Stimulated activated CD4-positive, alpha-beta T cell treated with anti-CD3 and anti-CD28 coated beads, Interleukin-4, amount 100 ng/mL, for 1 hour (primary cell): ENCODE measurements around the gene PKLR.
"Not testable (repeated sequence)": the region's sequence is repeated elsewhere in the genome, so short reads cannot be mapped to it uniquely, and the experiment has no call there.

Experiments
- DNase-seq: peaks from one replicate; pipeline ENCODE4 v3.0.0-alpha.2; 2020

PKLR gene

DNA sequence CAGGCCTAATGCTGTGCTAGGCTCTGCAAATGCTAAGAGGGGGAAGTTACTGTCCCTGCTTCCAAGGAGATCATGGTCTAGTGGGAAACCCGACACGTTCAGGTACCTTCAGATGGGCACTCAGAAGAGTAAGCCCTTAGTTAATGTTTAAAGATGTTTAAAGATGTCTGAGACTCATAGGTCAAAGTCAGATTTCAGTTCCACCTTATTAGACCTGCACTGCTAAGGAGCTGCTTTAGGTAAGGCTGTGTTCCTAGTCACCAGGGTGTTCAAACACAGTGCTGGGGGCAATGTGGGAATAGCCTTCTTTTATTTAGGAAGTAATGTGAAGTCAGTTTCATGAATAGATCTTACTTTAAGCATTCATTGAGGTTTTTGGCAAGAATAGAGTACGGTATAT lies 15.7 kb upstream of the PKLR start:
- no peak for DNase-seq

DNA sequence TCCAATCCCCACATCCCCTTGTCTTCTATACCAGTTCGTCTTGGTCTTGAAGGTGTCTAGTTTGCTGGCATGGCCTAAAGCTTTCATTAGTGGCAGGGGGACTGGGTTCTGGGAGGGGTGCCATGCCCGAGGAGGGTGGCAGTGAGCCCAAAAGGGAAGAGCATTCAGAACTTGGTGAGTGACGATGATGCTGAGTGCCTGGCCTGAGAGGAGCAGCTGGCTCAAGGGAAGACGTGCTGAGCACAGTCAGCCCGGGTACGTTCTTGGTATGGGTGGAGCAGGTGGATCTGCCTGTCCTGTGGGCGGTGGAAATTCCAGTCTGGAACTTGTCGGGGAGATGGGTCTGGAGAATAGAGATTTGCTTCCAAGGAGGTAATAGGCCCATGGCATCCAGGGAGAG lies 12.0 kb upstream of the PKLR start:
- DNase-seq: no peak

DNA sequence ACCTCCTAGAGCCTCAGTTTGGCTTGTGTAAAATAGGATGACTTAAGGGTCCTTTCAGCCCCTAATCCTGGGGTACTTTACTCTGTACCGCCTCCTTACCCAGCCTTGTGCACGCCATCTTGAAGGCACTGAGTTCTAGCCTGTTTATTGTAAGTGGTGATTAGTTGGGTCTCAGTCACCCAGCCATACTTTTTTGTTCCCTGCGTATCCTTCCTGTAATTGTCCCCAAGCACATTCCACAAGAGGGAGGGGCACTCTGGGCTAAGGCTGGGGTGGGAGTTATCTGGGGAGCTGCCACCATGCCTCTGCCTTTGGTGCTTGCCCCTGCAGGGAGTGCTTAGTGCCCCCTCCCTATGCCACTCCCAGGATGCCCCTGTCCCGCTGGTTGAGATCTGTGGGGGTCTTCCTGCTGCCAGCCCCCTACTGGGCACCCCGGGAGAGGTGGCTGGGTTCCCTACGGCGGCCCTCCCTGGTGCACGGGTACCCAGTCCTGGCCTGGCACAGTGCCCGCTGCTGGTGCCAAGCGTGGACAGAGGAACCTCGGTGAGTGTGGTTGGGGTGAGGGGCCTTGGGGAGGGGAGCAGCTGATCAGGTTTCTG lies 8.3 kb upstream of the PKLR start:
- no peak for DNase-seq

DNA sequence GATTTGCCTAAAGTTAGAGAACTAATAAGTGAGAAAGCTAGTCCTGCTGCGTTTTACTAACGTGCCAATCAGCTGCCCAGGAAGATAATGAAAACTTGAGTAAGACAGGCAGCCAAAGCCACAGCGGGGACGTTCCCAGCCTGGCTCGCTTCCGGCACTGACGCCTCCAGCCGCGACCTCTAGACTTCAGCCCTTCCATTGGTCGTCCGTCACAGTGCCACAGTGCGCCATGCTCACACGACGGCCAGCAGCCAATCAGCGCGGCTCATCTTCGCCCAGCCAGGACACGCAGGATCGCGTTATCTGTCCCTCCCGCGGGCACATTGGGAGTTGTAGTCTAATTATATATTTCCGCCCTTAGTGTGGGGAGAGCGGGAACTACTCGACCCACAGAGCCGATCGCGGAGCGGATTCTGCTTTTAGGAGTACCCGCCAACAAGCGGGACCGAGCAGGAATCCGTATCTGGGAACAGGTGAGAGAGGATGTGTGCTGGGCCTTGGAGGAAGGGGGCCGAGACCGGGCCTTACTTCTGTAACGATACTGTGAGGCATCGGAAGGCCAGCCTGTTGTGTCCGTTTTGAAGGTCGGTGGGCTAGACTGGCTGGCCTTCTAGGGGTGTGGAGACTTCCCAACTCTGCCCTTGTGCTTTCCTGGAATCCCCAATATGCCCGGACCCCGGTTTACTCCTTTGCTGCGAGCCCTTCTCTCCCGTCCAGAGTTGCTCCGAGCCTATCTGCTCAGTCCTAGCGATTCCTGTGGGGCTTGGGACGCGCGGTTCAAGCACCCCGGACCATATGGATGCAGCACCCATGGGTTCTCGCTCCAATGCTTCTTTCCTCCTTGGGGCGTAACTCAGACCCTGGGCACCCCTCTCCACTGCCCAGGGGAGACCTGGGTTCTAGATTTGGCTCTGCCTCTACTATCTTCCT lies 7.5 kb upstream of the PKLR start, which contains the start of gene FDPS:
Gene FDPS (plus strand): TSS at position 374 of the 930 bp plus-strand sequence. CDS start 924 bp downstream, outside the sequence.
- DNase-seq: peak; percentile 95

DNA sequence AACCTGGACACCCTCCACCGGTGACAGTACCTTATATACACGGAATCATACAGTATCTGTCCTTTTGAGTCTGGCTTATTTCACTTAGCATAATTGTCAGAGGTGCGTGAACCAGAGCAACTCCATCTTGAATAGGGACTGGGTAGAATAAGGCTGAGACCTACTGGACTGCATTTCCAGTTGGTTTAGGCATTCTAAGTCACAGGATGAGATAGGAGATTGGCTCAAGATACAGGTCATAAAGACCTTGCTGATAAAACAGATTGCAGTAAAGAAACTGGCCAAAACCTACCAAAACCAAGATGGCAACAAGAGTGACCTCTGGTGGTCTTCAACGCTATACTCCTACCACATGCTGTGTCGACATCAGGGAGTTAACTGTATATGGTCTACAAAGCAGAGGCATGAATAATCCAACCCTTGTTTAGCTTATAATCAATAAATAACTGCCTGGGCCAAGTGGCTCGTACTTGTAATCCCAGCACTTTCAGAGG lies 6.1 kb upstream of the PKLR start:
- DNase-seq: no peak

DNA sequence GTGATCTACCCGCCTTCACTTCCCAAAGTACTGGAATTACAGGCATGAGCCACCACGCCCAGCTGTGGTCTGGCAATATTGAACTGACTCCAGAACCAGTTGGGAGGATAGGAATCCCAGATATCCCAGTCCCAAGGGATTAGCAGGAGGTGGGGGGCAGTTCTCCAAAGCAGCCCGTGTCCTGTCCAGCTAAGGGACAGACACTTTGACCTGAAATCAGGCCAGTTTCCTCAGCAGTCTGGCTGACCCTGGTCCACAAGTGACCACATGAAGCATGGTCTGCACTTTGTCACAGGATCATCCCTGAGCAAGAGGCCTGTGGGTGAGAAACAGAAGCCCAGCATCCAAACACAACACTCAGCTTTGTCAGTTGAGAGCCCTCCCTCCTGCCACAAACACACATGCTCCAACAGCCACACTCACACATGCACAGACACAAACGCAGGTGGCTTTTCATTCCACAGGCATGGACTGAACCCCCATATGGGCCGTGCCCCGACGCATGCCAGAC lies 4.7 kb upstream of the PKLR start:
- no peak for DNase-seq

DNA sequence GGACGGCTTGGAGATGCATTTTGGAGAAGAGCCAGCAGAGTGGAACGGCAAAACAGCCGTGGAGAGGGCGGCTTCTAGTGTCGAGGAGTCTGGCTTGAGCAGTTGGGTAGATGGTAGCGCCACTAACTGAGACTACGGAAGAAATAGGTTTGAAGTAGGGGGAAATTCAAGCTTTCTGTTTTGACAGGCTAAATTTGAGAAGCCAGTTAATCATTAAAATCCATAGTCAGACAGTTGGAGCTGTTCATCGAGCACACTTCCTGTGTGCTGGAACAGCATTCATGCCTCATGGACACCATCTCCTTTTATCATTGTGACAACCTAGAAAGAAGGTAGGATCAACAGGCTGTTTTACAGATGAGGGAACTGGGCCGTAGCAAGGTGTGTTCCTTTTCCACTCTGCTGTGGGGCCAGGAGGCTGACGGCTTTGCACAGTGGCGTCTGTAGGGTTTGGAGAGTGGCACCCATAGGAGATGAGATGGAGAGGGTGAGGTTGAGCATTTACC lies 3.4 kb upstream of the PKLR start:
- no peak for DNase-seq

DNA sequence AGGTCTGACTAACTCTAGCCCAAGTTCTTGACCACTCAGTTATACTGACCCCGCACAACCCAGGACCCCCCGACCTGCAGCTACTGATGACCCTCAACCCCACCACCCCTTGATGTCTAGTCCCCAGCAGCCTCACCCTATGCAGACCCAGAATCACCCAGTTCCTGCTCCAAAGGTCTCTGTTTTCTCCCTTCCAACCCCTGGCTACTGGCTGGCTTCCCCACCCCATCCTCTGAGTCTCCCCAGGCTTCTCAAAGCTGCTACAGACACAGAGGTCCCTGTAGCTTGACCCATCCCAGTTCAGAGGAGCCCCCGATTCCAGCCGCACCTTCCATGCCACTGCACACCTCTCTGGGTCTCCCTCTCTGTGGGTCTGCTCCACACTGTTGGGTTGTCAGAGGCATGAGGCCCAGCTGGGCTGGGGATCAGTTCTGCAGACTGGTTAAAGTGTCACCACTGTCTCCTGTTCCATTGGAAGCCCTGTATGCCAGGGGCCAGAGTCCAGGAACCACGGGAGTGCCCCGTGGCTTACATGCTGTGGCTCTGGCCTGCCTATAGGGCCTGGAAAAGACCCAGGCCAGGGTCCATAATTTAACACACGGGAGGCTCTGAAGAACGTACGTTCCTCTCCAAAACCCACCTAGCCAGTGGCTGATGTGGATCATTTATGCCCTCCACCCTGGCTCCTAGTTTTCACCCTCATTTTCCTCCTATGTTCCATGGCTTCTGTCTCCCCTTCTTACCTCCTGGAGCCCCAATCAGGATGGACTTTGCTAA lies 497 bp downstream of the PKLR start:
- no peak for DNase-seq

DNA sequence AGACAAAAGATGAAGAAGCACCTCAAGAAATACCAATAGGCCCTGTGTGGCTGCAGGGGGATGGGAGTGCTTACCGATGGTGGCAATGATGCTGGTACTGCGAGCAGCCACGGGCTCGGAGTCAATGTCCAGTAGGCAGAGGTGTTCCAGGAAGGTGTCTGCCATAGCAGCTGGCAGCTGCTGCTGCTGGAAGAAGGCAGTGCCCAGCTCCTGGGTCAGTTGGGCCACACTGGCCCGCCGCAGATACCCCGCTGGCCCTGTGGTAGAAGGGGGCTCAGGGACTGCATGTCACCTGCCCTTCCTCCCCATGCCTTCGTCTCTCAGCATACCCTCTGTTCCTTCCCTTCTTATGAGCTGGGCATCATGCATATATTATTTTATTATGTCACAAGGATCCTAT lies 1.2 kb downstream of the PKLR start:
- DNase-seq: no peak

DNA sequence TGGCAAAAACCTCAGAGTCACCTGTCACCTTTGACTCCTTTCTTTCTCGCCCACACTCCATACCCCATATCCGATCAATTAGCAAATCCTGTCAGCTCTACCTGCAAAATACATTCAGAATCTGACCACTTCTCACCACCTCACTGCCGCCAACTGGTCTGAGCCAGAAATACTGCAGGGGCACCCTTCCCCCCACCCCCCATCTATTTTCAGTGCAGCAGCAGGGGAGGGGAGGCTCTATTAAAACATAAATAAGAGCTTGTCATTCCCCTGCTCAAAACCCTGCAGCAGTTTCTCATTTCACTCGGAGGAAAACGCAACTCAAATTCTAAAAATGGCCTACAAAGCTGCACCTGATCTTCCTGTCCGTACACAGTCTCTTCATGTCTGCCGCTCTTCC lies 3.9 kb downstream of the PKLR start:
- DNase-seq: no peak

DNA sequence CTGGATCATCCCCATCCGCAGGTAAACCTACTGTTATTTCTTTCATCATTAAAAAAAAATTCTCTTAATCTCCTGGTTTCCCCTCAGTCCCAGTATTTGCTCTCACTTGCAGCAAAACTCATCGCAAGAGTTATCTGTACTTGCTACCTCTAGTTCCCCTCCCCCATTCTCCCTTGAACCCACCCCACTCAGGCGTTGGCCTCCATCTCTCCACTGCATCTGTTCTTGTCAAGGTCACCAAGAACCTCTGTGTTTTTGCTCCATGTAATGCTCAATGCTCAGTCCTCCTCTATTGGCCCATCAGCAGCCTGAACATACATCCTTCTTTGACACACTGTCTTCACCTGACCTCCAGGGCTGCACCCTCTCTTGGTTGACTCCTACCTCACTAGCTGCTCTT lies 4.6 kb downstream of the PKLR start:
- no peak for DNase-seq

DNA sequence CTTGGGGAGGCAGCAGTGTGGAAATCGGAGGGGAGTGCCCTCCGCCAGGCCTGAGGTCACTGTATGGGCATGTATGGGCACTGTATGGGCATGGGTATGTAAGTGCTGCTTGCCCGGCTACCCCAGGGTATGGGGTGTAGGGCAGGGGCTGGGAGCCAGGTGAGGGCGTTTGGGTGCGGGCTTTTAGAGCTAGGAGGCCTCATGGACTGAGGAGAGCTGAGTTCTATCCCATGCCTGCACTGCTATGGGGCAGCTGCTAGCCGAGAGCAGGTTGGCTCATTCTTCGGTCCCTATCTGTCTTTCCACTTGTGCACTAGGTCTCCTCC lies 5.3 kb downstream of the PKLR start:
- DNase-seq: no peak

DNA sequence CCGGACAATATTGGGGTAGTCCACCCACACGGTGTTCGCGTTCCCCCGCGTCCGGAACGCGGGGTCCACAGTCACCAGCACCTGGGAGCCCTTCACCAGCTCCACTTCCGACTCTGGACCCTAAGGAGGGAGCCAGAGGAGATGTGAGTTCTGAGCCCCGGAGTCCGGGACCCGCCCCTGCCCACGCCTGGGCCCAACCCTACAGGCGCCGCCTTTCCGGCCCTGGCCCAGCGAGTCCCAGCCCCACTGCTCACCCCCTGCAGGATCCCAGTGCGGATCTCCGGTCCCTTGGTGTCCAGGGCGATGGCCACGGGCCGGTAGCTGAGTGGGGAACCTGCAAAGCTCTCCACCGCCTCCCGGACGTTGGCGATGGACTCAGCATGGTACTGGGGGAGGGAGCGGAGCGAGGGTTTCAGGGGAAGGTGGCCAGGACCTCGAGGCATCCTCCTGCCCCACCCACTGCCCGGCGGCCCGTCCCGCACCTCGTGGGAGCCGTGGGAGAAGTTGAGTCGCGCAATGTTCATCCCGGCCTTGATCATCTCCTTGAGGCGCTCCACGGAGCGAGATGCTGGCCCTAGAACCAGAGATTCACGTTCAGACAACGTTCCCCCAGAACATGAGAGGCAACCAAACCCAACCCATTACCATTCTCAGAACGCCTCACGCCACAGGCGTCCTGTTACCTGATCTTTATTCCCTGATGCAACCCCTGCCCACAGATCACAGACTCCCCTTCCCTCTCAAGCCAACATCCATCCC lies 5.9 kb downstream of the PKLR start:
- DNase-seq: no peak

DNA sequence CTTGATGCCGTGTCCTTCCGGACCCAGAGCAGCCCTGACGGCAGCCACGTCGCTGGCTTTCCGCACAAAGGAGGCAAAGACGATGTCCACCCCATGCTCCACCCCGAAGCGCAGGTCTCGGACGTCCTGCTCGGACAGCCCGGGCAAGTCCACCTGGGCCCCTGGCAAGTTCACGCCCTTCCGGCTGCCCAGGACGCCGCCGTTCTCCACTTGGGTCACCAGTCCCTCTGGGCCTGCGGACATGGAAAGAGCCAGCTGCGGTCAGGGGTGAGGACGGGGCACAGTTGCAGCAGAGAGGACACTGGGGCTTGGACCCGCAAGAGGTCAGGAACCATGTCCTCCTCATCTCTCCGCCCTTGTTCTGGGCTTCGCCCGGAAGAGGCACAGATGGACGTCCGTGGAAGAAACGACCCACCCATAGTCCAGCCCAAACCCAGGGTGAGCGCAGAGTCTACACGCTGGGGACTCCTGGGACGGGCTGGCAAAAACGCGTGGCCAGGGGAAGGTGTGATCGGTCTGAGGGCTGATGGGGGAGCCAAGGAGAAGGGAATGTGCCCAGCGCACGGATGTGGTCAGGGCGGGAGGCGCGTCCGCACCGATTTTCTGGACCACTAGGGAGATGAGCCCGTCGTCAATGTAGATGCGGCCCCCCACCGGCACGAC lies 6.6 kb downstream of the PKLR start:
- DNase-seq: no peak

DNA sequence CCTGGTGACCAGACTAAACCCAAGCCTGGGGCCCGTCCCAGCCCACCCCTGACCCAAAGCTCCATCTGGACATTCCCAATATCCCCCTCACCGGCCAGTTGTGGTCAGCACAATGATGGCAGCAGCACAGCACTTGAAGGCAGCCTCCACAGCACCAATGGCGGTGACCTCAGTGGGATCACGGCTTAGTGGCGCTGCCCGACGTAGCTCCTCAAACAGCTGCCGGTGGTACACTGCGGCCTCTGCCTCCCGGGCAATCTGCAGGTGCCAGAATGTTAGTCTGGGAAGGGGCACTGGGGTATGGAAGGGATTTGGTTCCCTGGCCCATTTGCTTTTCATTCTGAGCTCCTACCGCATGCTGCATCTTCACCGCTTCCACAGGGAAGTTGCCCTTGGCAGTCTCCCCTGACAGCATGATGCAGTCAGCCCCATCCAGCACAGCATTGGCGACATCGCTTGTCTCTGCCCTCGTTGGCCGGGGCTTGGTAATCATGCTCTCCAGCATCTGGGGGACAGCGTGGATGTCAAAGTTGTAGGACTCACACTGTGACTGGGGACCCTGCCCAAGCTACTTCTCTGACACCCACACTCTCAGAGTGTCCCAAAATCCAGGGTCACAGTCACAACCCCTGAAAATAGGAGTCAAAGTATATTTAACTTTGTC lies 8.0 kb downstream of the PKLR start:
- DNase-seq: no peak

DNA sequence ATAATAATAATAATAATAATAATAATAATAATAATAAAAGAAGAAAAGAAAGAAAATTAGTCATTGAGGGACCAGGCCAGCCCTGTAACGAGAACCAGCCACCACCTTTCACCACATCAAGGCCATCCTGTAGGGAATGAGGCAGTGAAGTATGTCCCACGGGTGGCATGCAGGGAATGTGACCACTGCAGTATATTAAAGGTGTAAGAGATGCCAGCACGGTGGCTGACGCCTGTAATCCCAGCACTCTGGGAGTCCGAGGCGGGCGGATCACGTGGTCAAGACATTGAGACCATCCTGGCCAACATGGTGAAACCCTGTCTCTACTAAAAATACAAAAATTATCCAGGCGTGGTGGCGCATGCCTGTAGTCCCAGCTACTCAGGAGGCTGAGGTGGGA lies 10.2 kb downstream of the PKLR start:
- not testable (repeated sequence) for DNase-seq

DNA sequence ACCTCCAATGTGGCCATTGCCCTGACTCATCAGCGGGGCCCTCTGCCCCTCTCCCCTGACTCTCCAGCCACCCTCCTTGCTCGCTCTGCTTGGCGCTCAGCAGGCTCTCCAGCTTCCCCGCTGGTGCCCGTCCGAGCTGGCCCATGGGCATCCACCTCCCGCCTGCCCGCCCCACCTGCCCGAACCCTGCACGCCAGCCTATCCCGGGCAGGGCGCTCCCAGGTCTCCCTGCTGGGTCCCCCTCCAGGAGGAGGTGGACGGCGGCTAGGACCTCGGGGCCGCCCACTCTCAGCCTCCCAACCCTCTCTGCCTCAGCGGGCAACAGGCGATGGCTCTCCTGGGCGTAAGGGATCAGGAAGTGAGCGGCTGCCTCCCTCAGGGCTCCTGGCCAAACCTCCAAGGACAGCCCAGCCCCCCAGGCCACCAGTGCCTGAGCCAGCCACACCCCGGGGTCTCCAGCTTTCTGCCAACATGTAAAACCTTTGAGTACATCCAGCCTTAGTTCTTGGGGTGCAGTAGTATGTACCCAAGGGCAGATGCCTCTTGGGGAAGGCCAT lies 13.2 kb downstream of the PKLR start:
- no peak for DNase-seq

DNA sequence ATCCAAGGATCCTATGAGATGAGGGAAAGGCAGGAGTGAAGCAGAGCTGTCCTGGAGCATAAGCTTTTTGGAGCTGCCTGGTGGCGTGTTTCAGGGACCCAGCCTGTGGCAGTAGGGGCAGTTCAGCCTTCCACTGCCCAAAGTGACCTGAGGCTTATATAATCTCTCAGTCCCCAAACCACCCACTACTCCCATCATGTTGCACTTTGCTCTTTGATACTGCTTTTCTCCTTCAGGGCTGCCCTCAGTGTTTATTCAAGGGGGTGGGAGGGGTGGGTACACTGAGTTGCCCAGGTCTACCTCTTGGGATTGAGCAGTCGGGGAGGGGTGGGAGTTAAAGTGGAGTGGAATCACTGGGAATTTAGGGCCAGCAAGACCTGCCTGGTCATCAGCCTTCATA lies 14.7 kb downstream of the PKLR start:
- DNase-seq: no peak

DNA sequence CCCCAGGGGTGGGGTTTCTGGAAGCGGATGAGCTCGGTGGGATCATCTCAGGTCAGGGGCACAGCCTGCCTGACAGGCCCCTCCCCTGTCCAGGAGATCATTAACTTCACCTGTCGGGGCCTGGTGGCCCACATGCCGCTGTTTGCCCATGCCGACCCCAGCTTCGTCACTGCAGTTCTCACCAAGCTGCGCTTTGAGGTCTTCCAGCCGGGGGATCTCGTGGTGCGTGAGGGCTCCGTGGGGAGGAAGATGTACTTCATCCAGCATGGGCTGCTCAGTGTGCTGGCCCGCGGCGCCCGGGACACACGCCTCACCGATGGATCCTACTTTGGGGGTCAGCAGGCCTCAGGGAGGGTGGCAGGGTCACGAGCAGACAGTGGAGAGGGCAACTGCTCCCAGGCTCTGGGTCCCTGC lies 15.6 kb downstream of the PKLR start:
- no peak for DNase-seq

DNA sequence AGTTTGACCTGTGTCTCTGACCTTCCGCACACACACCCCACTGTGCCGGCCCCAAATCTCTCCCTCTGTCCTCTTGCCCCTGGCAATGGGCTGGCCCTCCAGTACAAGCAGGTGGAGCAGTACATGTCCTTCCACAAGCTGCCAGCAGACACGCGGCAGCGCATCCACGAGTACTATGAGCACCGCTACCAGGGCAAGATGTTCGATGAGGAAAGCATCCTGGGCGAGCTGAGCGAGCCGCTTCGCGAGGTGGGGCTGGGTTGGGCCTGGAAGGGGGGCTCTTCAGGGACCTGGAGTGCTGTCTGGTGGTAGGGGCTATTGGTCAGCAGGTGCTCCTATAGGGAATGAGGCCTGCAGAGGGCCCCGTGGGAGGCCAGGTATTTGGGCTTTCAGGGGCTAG lies 16.2 kb downstream of the PKLR start:
- no peak for DNase-seq

DNA sequence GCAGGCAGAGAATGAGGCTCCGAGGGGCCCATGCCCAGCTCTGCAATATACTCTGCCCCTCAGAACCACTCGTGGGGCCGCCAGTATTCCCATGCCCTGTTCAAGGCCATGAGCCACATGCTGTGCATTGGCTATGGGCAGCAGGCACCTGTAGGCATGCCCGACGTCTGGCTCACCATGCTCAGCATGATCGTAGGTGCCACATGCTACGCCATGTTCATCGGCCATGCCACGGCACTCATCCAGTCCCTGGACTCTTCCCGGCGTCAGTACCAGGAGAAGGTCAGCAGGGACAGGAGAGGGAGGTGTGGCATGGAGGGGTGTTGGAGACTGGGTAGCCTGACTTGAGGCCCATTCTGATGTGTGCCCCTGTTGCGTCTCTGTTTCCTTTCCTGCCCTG lies 16.8 kb downstream of the PKLR start:
- no peak for DNase-seq
